Colonic mucosa (tissue), 4 donors: ENCODE results near the gene SLC37A2. TPM values are rescaled to one million over a fixed set of nuclear protein-coding genes. Genes with fewer than 3 reads are reported as not detected.

Source experiments
- DNase-seq: peaks from one replicate; pipeline ENCODE4 v3.0.0-alpha.2; 2020
- H3K27ac ChIP-seq: fragments of 200-600 bp; one replicate; pipeline ENCODE4 v1.8.0; 2021
- H3K27me3 ChIP-seq: fragments of 200-600 bp; one replicate; pipeline ENCODE4 v1.8.0; 2021
- H3K36me3 ChIP-seq: fragments of 200-600 bp; one replicate; pipeline ENCODE4 v1.8.0; 2021
- H3K4me1 ChIP-seq: fragments of 200-600 bp; one replicate; pipeline ENCODE4 v1.8.0; 2021; ENCODE audit warnings: mild to moderate bottlenecking
- H3K4me3 ChIP-seq: fragments of 200-600 bp; one replicate; pipeline ENCODE4 v1.8.0; 2021
- H3K9ac ChIP-seq, 2 donors: one replicate each; pipeline ENCODE4 v1.7.0; 2013; ENCODE audit warnings: control low read depth in 2 of 2, low read depth in 2 of 2, low read length in 2 of 2
- H3K9me3 ChIP-seq: fragments of 200-600 bp; one replicate; pipeline ENCODE4 v1.8.0; 2021
- CTCF ChIP-seq: fragments of 200-600 bp; IDR thresholded peaks from one replicate; pipeline ENCODE4 v1.8.0; 2022; ENCODE audit warnings: antibody characterized with exemption, mild to moderate bottlenecking
- intact Hi-C: fragments of 100-400 bp; cut with DNase I; formaldehyde crosslinking; loops from one replicate; pipeline ENCODE4 v1.14.1; 2022
- total RNA-seq, 2 donors: library from RNA; stranded (reverse); fragmentation: NEBNext Ultra II Directional in 1 of 2; extraction: Animal tissue kit (Norgen Biotek cat#: 25700) in 1 of 2; gene quantifications; one replicate each; pipeline ENCODE4 v1.2.1, GENCODE V29; 2021
- donor health status: healthy.
- donor health status: DM: no; HTN: no; CAD: no.
- donor health status: DM: no; HTN: no; CAD: no.

Gene SLC37A2
- total RNA-seq, 2 donors from 2014 or later, result 2.2 to 5.1 TPM

GRCh38 chr11:125138966-125139365 lies 75.9 kb downstream of the SLC37A2 start:
- Histone ChIP-seq H3K4me3 (no peak overlapping the region), H3K27me3 (no peaks in the 10 kb centered on the region)
- no peak for DNase-seq

GRCh38 chr11:125139778-125140177 lies 76.7 kb downstream of the SLC37A2 start:
- intact Hi-C loops, result loop anchor here (5.0 kb wide), 2 partner anchors 182 to 208 kb away; no protein-coding TSS in a partner anchor
- H3K4me1 ChIP-seq, result no peaks in the 10 kb centered on the region
- TF ChIP-seq CTCF, result no peak
- H3K9ac ChIP-seq, result no peak overlapping the region
- no peak overlapping the region for H3K27ac ChIP-seq
- H3K36me3 ChIP-seq, result no peaks in the 10 kb centered on the region
- no peak overlapping the region for H3K4me3 ChIP-seq
- no peaks in the 10 kb centered on the region for H3K27me3 ChIP-seq
- no peaks in the 10 kb centered on the region for H3K9me3 ChIP-seq
- no peak for DNase-seq

More at GRCh38 chr11:125138966-125139365, 75.9 kb downstream of the SLC37A2 start:
- no peaks in the 10 kb centered on the region for H3K36me3 ChIP-seq
- TF ChIP-seq CTCF, result no peak
- no peaks in the 10 kb centered on the region for H3K4me1 ChIP-seq
- no peak overlapping the region for H3K27ac ChIP-seq
- no peaks in the 10 kb centered on the region for H3K9me3 ChIP-seq
- H3K9ac ChIP-seq, result no peak overlapping the region
- intact Hi-C loops, result no loop called here

Other genes starting within 250 kb of the SLC37A2 start
- gene ROBO3, start 197.9 kb upstream of the SLC37A2 start, total RNA-seq, result 1 to 10 TPM; 7.8 to 8.0 TPM
- gene ROBO4, start 165.4 kb upstream of the SLC37A2 start, total RNA-seq, result 1 to 10 TPM; 4.0 to 5.0 TPM
- gene HEPN1, start 144.1 kb upstream of the SLC37A2 start, total RNA-seq, result not detected
- under 1 TPM; 0.08 to 0.12 TPM for gene HEPACAM, start 127.3 kb upstream of the SLC37A2 start, total RNA-seq
- gene CCDC15, start 109.1 kb upstream of the SLC37A2 start, total RNA-seq, result 1 to 10 TPM; 1.2 to 2.5 TPM
- gene TMEM218, start 48.3 kb downstream of the SLC37A2 start, total RNA-seq, result 10 to 100 TPM in 1 of 2 donors, 1 to 10 TPM in 1; 8.7 to 17.3 TPM
- gene PKNOX2, start 101.4 kb downstream of the SLC37A2 start, total RNA-seq, result 1 to 10 TPM in 1 of 2 donors, under 1 TPM in 1; 0.52 to 1.3 TPM